SK-N-MC (cell line): ENCODE measurements around the gene FHIT.

ENCODE experiments used
- EZH2 ChIP-seq: fragments of 200-600 bp; sonication (generic); IDR thresholded peaks from one replicate; pipeline ENCODE4 v1.6.1; 2017; ENCODE audit warnings: antibody characterized with exemption
- POLR2AphosphoS5 ChIP-seq: IDR thresholded peaks from 2 replicates; pipeline ENCODE4 v1.6.1; 2012; ENCODE audit warnings: mild to moderate bottlenecking, low read depth, low read length, borderline replicate concordance

DNA sequence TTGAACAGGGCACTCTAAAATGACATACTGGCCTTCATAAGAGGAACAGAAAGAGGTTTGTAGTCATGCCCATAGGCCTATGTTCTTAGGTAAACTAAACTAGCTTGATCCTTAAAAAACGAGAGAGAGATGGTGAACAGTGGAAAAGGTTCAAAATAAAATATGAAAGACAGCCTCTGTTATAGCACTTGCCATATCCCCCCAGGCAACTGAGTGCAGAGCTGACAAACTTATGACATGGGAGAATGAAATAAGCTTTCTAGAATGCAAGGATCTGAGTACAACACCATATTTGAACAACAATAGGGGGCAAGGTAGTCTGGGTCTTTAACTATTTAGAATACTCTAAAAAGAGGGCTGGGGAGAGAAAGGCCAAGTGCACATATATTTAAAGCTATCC, 1500.9 kb downstream of the FHIT start:
- no peak for TF ChIP-seq POLR2AphosphoS5
- TF ChIP-seq EZH2, result no peak
